SK-N-SH treated with all-trans-retinoic acid at 6 μM for 48 hours (cell line): ENCODE results near the gene TPGS1.

Experiments used
- BACH2 ChIP-seq: fragments of 250-450 bp; sonication (Bioruptor Pico); IDR thresholded peaks from 2 replicates; pipeline ENCODE4 v1.9.0; 2021; ENCODE audit warnings: mild to moderate bottlenecking, borderline replicate concordance
- ESRRG ChIP-seq: fragments of 250-450 bp; sonication (Bioruptor Pico); IDR thresholded peaks from 2 replicates; pipeline ENCODE4 v1.6.1; 2021; ENCODE audit warnings: mild to moderate bottlenecking
- GLIS3 ChIP-seq: fragments of 250-450 bp; sonication (Bioruptor Pico); IDR thresholded peaks from 2 replicates; pipeline ENCODE4 v1.5.0; 2020; ENCODE audit warnings: mild to moderate bottlenecking, moderate library complexity
- PPARA ChIP-seq: fragments of 250-450 bp; sonication (Bioruptor Pico); IDR thresholded peaks from 2 replicates; pipeline ENCODE4 v1.5.0; 2020; ENCODE audit warnings: mild to moderate bottlenecking, borderline replicate concordance
- RARB ChIP-seq: fragments of 250-450 bp; sonication (Bioruptor Pico); IDR thresholded peaks from 2 replicates; pipeline ENCODE4 v1.8.0; 2021; ENCODE audit warnings: mild to moderate bottlenecking, moderate library complexity
- SNAI2 ChIP-seq: fragments of 250-450 bp; sonication (Bioruptor Pico); IDR thresholded peaks from 2 replicates; pipeline ENCODE4 v1.5.0; 2020; ENCODE audit warnings: mild to moderate bottlenecking, moderate library complexity
- TOX ChIP-seq: fragments of 250-450 bp; sonication (Bioruptor Pico); IDR thresholded peaks from 2 replicates; pipeline ENCODE4 v1.8.0; 2021; ENCODE audit warnings: mild to moderate bottlenecking, moderate library complexity, borderline replicate concordance
- ZC3H10 ChIP-seq: fragments of 250-450 bp; sonication (Bioruptor Pico); IDR thresholded peaks from 2 replicates; pipeline ENCODE4 v1.5.1; 2021; ENCODE audit warnings: mild to moderate bottlenecking, moderate library complexity
- ZFP3 ChIP-seq: fragments of 250-450 bp; sonication (Bioruptor Pico); IDR thresholded peaks from 2 replicates; pipeline ENCODE4 v1.5.0; 2020; ENCODE audit warnings: mild to moderate bottlenecking, moderate library complexity
- ZFP30 ChIP-seq: fragments of 450-650 bp; formaldehyde crosslinking; IDR thresholded peaks from 2 replicates; pipeline ENCODE4 v1.5.0; 2022; ENCODE audit warnings: mild to moderate bottlenecking, moderate library complexity
- ZNF565 ChIP-seq: fragments of 450-650 bp; formaldehyde crosslinking; conservative IDR thresholded peaks from 2 replicates; pipeline ENCODE4 v1.5.0; 2020; ENCODE audit warnings: low read depth, mild to moderate bottlenecking, moderate library complexity
- TF ChIP-seq, protein P1 (sequence below): fragments of 250-450 bp; sonication (Bioruptor Pico); IDR thresholded peaks from 2 replicates; pipeline ENCODE4 v1.8.0; 2021; ENCODE audit warnings: low read depth, mild to moderate bottlenecking, moderate library complexity, borderline replicate concordance
- TF ChIP-seq, protein P2 (sequence below): fragments of 250-450 bp; sonication (Bioruptor Pico); IDR thresholded peaks from 2 replicates; pipeline ENCODE4 v1.8.0; 2020; ENCODE audit warnings: mild to moderate bottlenecking, moderate library complexity, borderline replicate concordance
- TF ChIP-seq, protein P3 (sequence below): fragments of 250-450 bp; sonication (Bioruptor Pico); IDR thresholded peaks from 2 replicates; pipeline ENCODE4 v1.5.1; 2020; ENCODE audit warnings: low read depth, mild to moderate bottlenecking, moderate library complexity

DNA sequence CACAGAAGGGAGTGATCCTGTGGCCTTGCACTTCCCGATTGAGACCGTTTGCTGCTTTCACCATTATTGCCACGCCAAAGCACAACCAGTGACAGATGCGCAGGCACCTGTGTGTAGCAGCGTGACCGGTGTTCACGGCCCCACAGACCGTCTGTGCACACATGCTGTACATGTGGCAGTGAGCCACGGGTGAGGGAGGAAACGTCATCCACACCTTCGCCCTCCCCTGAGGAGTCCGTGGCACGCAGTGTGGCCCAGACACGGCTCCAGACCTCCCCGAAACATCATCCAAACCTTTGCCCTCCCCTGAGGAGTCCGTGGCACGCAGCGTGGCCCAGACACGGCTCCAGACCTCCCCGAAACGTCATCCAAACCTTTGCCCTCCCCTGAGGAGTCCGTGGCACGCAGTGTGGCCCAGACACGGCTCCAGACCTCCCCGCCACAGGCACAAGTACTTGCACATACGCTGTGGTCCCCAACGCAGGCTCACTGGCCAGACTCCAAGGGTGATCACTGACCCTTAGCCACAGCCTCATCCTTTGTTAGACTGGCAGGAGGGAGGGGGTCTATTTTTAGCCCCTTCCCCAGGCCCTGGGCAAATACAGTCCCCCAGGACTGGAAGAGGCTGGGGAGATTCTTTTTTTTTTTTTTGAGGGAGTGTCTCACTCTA, 38.6 kb upstream of the TPGS1 start:
- TF ChIP-seq ZFP30 (no peak), BACH2 (no peak), ZC3H10 (CRISPR knock-in tag) (no peak), PPARA (no peak), ESRRG (CRISPR knock-in tag) (no peak), ZNF565 (CRISPR knock-in tag) (no peak), TOX (CRISPR knock-in tag) (no peak), RARB (CRISPR knock-in tag) (no peak), GLIS3 (CRISPR knock-in tag) (no peak), SNAI2 (CRISPR knock-in tag) (no peak), ZFP3 (CRISPR knock-in tag) (no peak)
- TF ChIP-seq, protein P1, sequence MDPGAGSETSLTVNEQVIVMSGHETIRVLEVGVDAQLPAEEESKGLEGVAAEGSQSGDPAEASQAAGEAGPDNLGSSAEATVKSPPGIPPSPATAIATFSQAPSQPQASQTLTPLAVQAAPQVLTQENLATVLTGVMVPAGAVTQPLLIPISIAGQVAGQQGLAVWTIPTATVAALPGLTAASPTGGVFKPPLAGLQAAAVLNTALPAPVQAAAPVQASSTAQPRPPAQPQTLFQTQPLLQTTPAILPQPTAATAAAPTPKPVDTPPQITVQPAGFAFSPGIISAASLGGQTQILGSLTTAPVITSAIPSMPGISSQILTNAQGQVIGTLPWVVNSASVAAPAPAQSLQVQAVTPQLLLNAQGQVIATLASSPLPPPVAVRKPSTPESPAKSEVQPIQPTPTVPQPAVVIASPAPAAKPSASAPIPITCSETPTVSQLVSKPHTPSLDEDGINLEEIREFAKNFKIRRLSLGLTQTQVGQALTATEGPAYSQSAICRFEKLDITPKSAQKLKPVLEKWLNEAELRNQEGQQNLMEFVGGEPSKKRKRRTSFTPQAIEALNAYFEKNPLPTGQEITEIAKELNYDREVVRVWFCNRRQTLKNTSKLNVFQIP (CRISPR knock-in tag) = no peak
- TF ChIP-seq, protein P2, sequence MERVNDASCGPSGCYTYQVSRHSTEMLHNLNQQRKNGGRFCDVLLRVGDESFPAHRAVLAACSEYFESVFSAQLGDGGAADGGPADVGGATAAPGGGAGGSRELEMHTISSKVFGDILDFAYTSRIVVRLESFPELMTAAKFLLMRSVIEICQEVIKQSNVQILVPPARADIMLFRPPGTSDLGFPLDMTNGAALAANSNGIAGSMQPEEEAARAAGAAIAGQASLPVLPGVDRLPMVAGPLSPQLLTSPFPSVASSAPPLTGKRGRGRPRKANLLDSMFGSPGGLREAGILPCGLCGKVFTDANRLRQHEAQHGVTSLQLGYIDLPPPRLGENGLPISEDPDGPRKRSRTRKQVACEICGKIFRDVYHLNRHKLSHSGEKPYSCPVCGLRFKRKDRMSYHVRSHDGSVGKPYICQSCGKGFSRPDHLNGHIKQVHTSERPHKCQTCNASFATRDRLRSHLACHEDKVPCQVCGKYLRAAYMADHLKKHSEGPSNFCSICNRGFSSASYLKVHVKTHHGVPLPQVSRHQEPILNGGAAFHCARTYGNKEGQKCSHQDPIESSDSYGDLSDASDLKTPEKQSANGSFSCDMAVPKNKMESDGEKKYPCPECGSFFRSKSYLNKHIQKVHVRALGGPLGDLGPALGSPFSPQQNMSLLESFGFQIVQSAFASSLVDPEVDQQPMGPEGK (CRISPR knock-in tag) = no peak
- TF ChIP-seq, protein P3, sequence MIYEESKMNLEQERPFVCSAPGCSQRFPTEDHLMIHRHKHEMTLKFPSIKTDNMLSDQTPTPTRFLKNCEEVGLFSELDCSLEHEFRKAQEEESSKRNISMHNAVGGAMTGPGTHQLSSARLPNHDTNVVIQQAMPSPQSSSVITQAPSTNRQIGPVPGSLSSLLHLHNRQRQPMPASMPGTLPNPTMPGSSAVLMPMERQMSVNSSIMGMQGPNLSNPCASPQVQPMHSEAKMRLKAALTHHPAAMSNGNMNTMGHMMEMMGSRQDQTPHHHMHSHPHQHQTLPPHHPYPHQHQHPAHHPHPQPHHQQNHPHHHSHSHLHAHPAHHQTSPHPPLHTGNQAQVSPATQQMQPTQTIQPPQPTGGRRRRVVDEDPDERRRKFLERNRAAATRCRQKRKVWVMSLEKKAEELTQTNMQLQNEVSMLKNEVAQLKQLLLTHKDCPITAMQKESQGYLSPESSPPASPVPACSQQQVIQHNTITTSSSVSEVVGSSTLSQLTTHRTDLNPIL (CRISPR knock-in tag) = no peak
